Measurements from ENCODE around the gene OR7D2. TPM values are rescaled to one million over a fixed set of nuclear protein-coding genes. Genes with fewer than 3 reads are reported as not detected.
A peak's percentile ranks its signal among the peaks of the same experiment; 100 is the strongest.

Gene OR7D2
- under 1 TPM in 1 of 4 donors, not detected in 3; 0.17 TPM for total RNA-seq

- H3K27ac ChIP-seq (replicated peaks in 1 of 4): no peak within 1 kb of the TSS
- no peak for DNase-seq (ENCODE audit: extremely low spot score)
- H3K4me1 ChIP-seq: no peaks in the 10 kb centered on the region
- H3K4me3 ChIP-seq: no peak within 1 kb of the TSS
- TF ChIP-seq CTCF (IDR thresholded peaks at IDR 0.05): no peak
- H3K9me3 ChIP-seq: no peaks in the 10 kb centered on the region
- H3K27me3 ChIP-seq: no peaks in the 10 kb centered on the region
- intact Hi-C loops (cut with DNase I): no loop called here
- H3K36me3 ChIP-seq: no peaks in the 10 kb centered on the region
- 69% methylated on average over 4 of the region's 4 CpGs for WGBS
Observed at GRCh38 chr19:9178901-9179300, at the start of gene OR7D2. TSS of gene OR7D2 (plus strand) at chr19:9178979. CDS start at chr19:9185782, 6,803 bp downstream.

- H3K27me3 ChIP-seq: peaks cover 0 to 34% (median 0%) of the 10 kb centered on the region in 4 donors
- no peaks in the 10 kb centered on the region for H3K36me3 ChIP-seq
- no peaks in the 10 kb centered on the region for H3K4me1 ChIP-seq
- H3K9me3 ChIP-seq: no peaks in the 10 kb centered on the region
- no peak overlapping the region for H3K27ac ChIP-seq (replicated peaks in 1 of 4)
- no peak overlapping the region for H3K4me3 ChIP-seq
- no peak for DNase-seq (ENCODE audit: extremely low spot score)
- WGBS: 43% methylated on average over 1 of the region's 1 CpG
- intact Hi-C loops (cut with DNase I): no loop called here
- no peak for TF ChIP-seq CTCF (IDR thresholded peaks at IDR 0.05)
- TF ChIP-seq POLR2AphosphoS5 (IDR thresholded peaks at IDR 0.05): no peak
- TF ChIP-seq POLR2A (IDR thresholded peaks at IDR 0.05; ENCODE audit: low read depth): no peak
- no peak for TF ChIP-seq EP300 (IDR thresholded peaks at IDR 0.05)
Observed at GRCh38 chr19:9130965-9131364, 47.8 kb upstream of the OR7D2 start.

- no peaks in the 10 kb centered on the region for H3K9me3 ChIP-seq
- H3K27me3 ChIP-seq: peaks cover 0 to 24% (median 0%) of the 10 kb centered on the region in 4 donors
- H3K27ac ChIP-seq (replicated peaks in 1 of 4): no peak overlapping the region
- no peak overlapping the region for H3K4me3 ChIP-seq
- WGBS: 55% methylated on average over 5 of the region's 5 CpGs
- H3K4me1 ChIP-seq: peaks cover 0 to 12% (median 6%) of the 10 kb centered on the region in 4 donors
- TF ChIP-seq EP300 (IDR thresholded peaks at IDR 0.05) (no peak), CTCF (IDR thresholded peaks at IDR 0.05) (no peak), POLR2AphosphoS5 (IDR thresholded peaks at IDR 0.05) (no peak), POLR2A (IDR thresholded peaks at IDR 0.05; ENCODE audit: low read depth) (no peak)
- intact Hi-C loops (cut with DNase I): no loop called here
- DNase-seq (ENCODE audit: extremely low spot score): no peak
- no peaks in the 10 kb centered on the region for H3K36me3 ChIP-seq
Observed at GRCh38 chr19:9132422-9132821, 46.4 kb upstream of the OR7D2 start.

GRCh38 chr19:9139609-9140158 is 39.1 kb upstream of the OR7D2 start:
- intact Hi-C loops (cut with DNase I): loop anchor here (5.0 to 10.0 kb wide), 3 partner anchors 168 to 655 kb away; partner anchors contain the start of genes ZNF561 and ZNF699
- H3K9me3 ChIP-seq: peaks cover 0 to 3% (median 2%) of the 10 kb centered on the region in 4 donors
- no peaks in the 10 kb centered on the region for H3K27me3 ChIP-seq
- TF ChIP-seq POLR2A (IDR thresholded peaks at IDR 0.05; ENCODE audit: low read depth) (no peak), EP300 (IDR thresholded peaks at IDR 0.05) (no peak), POLR2AphosphoS5 (IDR thresholded peaks at IDR 0.05) (no peak), CTCF (IDR thresholded peaks at IDR 0.05) (no peak)
- peaks cover 15 to 31% (median 28%) of the 10 kb centered on the region in 4 donors for H3K4me1 ChIP-seq
- H3K36me3 ChIP-seq: no peaks in the 10 kb centered on the region
- WGBS: 25% methylated on average over 8 of the region's 8 CpGs
- H3K4me3 ChIP-seq: peak overlapping the region; percentile 71 to 88 (median 78)
- DNase-seq (ENCODE audit: extremely low spot score): no peak
- H3K27ac ChIP-seq (replicated peaks in 1 of 4): peak overlapping the region; percentile 88 to 93 (median 89)

Data from esophagus muscularis mucosa (tissue), 4 donors.